Activated CD4-positive, CD25-positive, alpha-beta regulatory T cell (primary cell): ENCODE data around the gene THRB.

Experiments used
- DNase-seq, 4 experiments: peaks; one replicate each; lab custom pipeline; 2025; lab: John Stamatoyannopoulos, UW

THRB gene

GRCh38 chr3:24490151-24490550 is 4.5 kb downstream of the THRB start:
- no peak for DNase-seq

GRCh38 chr3:24487325-24488262 is 7.1 kb downstream of the THRB start:
- DNase-seq: no peak

DNA sequence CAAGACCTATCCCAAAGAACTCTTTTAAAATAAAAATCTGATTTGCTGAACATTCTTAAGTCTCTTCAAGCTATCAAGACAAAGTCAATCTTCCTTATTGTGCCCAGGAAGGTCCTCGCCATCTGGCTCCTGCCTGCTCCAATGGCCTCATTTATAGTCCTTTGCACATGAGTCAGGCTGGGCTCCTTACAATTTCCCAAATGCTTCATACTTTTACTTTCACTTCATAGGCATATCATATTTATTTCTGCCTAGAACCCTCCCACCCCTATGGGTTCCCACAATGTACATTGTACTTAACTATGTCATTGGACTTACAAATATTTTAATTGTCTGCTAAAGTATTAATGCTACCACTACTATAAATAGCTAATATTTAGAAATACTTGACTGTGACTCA is 9.1 kb downstream of the THRB start:
- no peak for DNase-seq

DNA sequence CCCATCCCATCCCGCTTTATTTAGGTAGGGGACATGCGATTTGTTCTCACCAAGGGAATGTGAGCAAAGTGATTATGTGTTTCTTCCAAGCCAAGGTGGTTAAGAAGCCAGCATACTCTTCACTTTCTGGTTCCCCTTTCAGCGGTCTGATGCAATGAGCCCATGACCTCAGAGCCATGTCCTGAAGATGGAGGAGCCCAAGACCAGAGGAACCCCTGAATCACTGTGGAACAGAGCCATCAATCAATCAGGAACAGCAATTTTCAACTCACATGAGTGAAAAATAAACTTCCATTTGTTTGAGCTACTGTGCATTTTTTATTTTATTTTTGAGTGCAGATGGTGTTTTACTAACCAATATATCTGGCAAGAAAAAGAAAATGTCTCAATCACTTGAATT is 10.8 kb downstream of the THRB start:
- DNase-seq: no peak

- DNase-seq: no peak
Observed at GRCh38 chr3:24482096-24482705, 12.4 kb downstream of the THRB start.

GRCh38 chr3:24481193-24481592 is 13.5 kb downstream of the THRB start:
- no peak for DNase-seq

- no peak for DNase-seq
Observed at GRCh38 chr3:24480497-24480896, 14.2 kb downstream of the THRB start.

DNA sequence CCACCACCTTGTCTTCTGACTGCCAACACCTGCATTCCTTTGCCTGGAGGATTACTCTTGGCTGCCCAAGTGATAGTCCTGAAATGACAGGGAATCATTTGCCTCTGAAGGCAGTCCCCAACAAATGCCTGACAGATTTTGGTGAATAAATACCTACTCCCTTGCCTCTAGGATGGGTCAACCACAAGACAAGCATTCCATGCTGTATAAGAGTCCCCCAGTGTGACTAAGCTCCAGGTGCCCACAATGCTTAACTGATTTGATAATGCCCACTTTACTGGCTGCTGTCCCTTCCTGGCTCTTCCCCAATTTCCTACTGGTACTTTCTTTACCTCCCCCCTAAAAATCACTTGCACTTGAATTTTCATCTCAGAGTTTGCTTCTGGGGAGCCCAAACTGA is 14.8 kb downstream of the THRB start:
- no peak for DNase-seq

DNA sequence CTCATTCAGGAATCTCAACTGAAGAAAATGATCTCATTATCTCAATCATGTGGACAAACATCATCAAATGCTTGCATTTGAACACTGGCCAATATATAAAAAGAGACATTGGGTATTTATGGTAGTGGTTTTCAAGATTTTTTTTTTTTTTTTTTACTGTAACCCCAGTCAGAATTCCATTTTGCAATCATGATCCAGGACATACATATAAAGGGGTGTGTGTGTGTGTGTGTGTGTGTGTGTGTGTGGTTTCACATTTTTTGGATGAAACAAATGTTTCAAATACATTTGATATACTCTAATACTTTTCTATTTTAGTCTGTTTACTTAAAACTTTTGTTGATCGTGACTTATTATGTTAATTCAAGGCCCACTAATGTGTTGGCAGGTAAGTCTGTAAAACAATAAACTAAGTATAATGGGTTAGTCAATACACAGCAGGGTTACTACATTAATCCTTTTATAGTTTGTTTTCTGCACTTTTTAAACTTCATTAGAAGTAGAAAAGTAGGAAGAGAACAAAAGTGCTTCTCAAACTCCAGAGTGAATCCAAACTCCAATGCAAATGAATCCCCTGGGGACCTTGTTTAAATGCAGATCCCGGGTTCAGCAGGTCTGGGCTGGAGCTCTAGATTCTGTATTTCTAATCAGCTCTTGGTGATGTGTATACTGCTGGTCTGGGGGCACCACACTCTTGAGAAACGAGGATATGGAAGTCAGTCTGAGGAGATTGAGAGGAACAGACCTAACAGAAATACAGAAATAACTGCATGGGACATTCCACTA is 17.6 kb downstream of the THRB start:
- no peak for DNase-seq

DNA sequence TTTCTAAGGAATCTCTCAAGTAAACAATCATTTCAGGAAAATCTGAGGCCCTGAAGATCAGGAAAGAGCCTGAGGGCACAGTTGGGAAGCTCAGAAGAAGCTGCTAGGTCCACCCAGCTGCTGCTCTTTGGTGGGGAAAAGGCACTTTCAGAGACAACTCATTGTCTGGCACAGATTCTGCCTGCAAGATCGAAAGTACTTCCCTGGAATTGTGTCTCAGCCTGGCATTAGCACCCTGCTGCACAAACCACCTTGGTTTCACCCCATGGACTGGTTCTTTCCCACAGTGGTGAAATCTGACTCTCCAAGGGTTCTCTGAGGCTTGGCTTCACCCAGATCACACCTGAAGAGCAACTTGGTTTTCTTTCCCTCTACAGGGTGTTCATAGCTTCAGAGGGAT is 18.7 kb downstream of the THRB start:
- DNase-seq: no peak

DNA sequence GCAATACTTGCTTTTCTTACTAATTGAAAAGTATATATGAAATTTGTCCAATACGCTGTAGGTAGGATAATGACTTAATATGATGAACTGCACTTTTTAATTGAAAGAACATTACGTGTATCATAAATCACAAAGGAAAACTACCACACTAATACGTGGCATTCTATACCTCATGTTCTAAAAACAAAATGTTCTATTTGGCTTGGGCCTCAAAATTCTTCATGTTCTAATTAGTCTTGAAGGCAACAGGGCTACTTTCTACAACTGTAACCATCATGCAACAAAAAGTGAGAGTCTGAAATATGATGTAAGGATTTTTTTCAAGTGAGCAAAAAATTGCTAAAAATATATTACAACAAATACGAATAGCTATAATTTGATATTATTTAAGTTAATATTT is 19.8 kb downstream of the THRB start:
- DNase-seq: no peak

DNA sequence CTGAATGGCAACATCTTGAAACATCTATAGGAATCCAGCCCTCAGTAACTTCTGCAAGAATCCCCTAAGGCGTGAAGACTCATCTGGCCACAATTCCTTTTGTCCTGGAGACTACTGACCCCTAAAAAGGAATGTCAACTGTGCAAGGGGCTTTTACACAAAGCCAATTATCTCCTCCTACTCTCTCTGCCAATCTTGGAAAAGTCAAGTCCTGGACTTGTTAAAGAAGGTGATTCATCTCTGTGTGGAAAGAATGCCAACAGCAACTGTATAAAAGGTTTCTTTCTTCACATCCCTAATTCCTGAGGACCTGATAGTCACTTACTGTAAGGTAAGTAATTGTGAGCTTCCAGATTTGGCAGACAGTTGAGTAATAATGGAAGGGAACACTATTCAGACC is 22.3 kb downstream of the THRB start:
- DNase-seq: no peak

GRCh38 chr3:24471486-24471885 is 23.2 kb downstream of the THRB start:
- DNase-seq: no peak

DNA sequence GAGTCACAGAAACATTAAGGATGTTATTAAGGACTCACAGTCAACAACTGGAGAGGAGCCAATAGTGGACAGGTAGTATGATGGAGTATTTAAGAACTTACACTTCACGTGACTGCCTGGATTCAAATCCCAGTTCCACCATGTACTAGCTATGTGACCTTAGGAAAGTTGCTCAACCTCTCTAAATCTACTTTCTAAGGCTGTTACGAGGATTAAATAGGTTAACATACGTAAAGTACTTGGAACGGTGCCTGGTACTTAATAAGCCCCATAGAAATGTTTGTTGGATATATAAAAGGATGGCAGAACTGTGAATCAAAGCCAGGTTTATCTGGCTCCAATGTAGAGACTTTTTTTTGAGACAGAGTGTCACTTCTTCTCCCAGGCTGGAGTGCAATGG is 24.4 kb downstream of the THRB start:
- DNase-seq: no peak

DNA sequence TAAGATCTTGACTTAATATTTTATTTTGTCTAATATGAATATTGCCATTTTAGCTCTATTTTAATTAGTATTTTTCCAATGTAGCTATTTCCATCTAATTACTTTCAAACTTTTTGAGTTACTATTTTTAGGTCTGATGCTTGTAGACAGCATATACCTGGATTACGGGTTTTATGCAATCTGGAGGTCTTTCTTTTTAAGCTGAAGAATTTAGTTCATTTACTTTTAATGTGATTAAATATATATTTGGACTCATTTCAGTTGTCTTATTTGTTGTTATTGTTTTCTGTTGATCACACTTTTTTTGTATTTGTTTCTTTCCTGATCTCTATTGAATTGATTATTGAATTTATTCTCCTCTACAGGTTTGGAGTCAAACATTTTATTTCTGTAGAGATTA is 30.3 kb downstream of the THRB start:
- no peak for DNase-seq

DNA sequence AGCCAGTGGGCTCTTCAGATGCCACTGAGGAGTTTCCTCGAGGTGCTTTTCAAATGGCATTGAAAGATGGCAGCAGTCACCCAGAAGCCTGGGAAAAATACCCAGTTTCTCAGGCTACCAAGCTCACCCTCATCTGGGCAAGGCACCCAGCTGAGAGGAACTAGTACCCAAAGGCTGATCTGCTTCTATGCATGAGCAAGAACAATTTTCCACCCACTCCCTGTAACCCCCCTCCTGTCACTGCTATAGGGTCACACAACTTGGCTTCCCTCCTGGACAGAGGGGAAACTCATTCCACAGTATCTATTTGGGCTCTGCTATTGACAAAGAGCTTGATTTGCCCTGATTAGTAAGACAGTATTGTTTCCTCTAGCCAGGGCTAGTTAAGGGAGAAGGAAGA is 31.9 kb downstream of the THRB start:
- DNase-seq: no peak

DNA sequence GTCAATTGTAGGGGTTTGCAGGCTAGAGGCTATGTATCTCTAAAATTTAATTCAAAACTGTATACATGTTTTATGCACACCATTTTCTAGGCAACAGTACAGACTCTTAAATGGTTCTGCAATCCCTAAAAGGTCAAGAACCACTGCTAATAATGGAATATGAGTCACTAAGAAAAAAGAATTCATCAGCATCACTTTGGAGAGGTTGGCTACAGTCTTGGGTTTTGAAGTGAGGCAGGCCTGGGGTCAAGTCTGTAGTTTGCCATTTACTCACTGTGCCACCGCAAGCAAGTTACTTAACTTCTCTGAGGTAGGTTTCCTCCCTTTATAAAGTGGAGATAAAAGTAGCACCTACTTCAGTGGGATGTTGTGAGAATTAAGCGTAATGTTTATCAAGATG is 33.7 kb downstream of the THRB start:
- DNase-seq: no peak

- no peak for DNase-seq
Observed at GRCh38 chr3:24457719-24458118, 36.9 kb downstream of the THRB start.

DNA sequence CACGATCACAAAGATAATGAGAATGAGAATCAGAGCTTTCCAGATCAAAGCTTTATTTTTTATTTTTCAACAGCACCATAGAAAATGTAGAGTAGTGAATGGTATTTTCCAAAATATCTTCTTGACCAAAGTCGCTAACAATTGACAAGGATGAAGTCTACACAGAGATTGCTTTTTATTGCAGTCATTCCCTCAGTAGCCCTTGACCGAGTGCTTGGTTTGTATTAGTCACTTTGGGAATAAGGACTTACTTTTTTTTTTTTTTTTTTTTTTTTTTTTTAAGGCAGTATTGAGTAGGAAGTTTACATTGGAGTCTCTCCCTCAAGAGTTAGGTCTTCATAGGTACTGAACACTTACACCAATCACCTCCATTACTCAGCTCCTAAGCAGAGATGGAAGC is 39.8 kb downstream of the THRB start:
- no peak for DNase-seq

DNA sequence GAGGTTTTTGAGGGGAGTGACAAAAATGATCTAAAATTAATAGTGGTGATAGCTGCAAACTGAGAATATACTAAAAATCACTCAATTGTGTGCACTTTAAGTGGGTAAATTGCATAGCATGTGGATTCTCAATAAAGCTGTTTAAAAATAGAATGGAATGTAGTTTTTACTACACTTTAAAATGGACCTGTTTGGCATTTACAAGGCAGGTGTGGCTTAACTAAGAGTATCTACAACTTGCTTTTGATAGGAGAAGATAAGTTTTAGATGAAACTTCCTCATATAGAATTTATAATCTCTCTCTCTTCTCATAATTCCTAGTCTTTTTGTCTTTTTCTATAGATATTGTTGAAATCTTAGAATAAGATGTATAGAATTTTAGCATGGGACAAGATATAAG is 40.3 kb downstream of the THRB start:
- no peak for DNase-seq

DNA sequence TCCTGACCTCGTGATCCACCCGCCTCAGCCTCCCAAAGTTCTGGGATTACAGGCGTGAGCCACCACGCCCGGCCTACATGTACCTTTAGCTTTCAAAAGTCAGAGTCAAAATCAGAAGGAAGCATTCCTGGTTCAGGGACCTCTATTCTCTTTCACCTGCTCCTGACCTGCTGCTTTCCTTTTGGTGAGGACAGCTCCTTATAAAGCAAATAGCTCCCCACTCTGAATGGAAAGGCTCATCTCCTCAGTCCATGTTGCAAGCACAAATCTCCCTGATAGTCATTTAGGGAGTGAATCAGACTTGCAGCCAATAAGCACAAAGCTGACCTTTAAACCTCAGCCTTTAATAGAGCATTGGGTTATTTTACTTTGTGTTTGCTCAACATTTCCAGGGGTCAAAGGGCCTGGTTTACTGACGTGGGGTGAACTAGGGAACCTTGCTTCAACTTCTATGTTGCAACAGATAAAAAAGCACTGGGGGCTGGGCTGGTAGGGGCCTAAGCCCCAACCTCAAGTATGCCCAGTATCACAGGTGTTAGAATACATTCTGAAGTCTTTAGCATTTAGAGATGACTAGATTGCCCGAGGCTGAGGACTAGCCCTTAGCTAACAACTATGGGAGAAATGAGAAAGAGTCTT is 43.1 kb downstream of the THRB start:
- DNase-seq: no peak

- DNase-seq: no peak
Observed at GRCh38 chr3:24450160-24450907, 44.3 kb downstream of the THRB start.
